HCT116 (cell line): ENCODE results near the gene MCRIP2. TPM values are rescaled to one million over a fixed set of nuclear protein-coding genes. Genes with fewer than 3 reads are reported as not detected.

Source experiments
- ATAC-seq: fragments of 200-7000 bp; cut with Tn5 transposase; 2 replicates; pipeline ENCODE4 v1.9.1; 2020; ENCODE audit warnings: mild to moderate bottlenecking, moderate library complexity
- BruUV-seq: library from RNA; stranded (reverse); fragments of 400-500 nt; replicated peaks from 2 replicates; lab custom pipeline; 2021; lab: Mats Ljungman, UMichigan
- CTCF ChIA-PET: fragments of 300-600 bp; sonication (Branson Sonifier 250); formaldehyde crosslinking; loops from one replicate; lab custom pipeline; 2021; ENCODE audit warnings: antibody characterized with exemption; lab: Charles Lee
- POLR2A ChIA-PET: fragments of 300-600, 350-600 bp; sonication (Branson Sonifier 250); formaldehyde crosslinking; loops from one replicate; lab custom pipeline; 2021; ENCODE audit warnings: antibody characterized with exemption; lab: Charles Lee
- RAD21 ChIA-PET, 2 experiments: fragments of 300-600 bp; sonication (Branson Sonifier 250); formaldehyde crosslinking; loops; one replicate each; lab custom pipeline; 2023; ENCODE audit warnings: low total read pairs in 2 of 2; ENCODE audit not compliant: uncharacterized antibody in 2 of 2, unreplicated experiment in 2 of 2, low non-redundant PET in 1 of 2; lab: Charles Lee
- DNase-seq: peaks from one replicate; pipeline ENCODE4 v3.0.0-alpha.2; 2010; ENCODE audit warnings: low read depth, low spot score
- H2AFZ ChIP-seq: fragments of 200-600 bp; shearing (Covaris generic), sonication (generic); 2 replicates; pipeline ENCODE4 v1.6.1; 2017; ENCODE audit warnings: low read depth, mixed run types, mixed read lengths, antibody characterized with exemption, low read length; ENCODE audit not compliant: poor library complexity, severe bottlenecking
- H3K27ac ChIP-seq: 2 replicates; pipeline ENCODE4 v1.5.1; 2012; ENCODE audit warnings: low read depth, low read length
- H3K27me3 ChIP-seq: fragments of 200-600 bp; sonication (generic); 2 replicates; pipeline ENCODE4 v1.6.1; 2016; ENCODE audit warnings: mixed run types, low read length, mixed read lengths; ENCODE audit not compliant: insufficient read depth
- H3K36me3 ChIP-seq, 2 experiments: fragments of 200-500 bp in 1 of 2; fragments of 200-600 bp in 1 of 2; sonication (Bioruptor generic) in 1 of 2; sonication (generic) in 1 of 2; 2 replicates each; pipeline versions ENCODE4 v1.5.1 to v1.6.1; 2014 to 2016; ENCODE audit warnings: low read length in 2 of 2, inconsistent platforms in 1 of 2, mixed read lengths in 1 of 2, mixed run types in 1 of 2; ENCODE audit not compliant: insufficient read depth in 2 of 2, control insufficient read depth in 1 of 2
- H3K4me1 ChIP-seq, 2 experiments: fragments of 200-600 bp in 1 of 2; sonication (generic) in 1 of 2; 2 replicates each; pipeline versions ENCODE4 v1.5.1 to v1.6.1; 2012 to 2017; ENCODE audit warnings: low read length in 2 of 2, inconsistent platforms in 1 of 2, mild to moderate bottlenecking in 1 of 2, mixed read lengths in 1 of 2, mixed run types in 1 of 2, moderate library complexity in 1 of 2; ENCODE audit not compliant: insufficient read depth in 2 of 2, control insufficient read depth in 1 of 2
- H3K4me2 ChIP-seq: fragments of 200-600 bp; sonication (generic); 2 replicates; pipeline ENCODE4 v1.6.1; 2017; ENCODE audit warnings: mixed run types, low read length, mixed read lengths
- H3K4me3 ChIP-seq, 2 experiments: fragments of 200-600 bp in 1 of 2; sonication (generic) in 1 of 2; replicated peaks in 1 of 2; 2 replicates each; pipeline ENCODE4 v1.5.1; 2011 to 2016; ENCODE audit warnings: low read length in 2 of 2, control low read depth in 1 of 2, low read depth in 1 of 2, mild to moderate bottlenecking in 1 of 2, mixed read lengths in 1 of 2, mixed run types in 1 of 2
- H3K79me2 ChIP-seq: fragments of 200-600 bp; sonication (generic); 2 replicates; pipeline ENCODE4 v1.6.1; 2017; ENCODE audit warnings: mild to moderate bottlenecking, mixed run types, low read length, moderate library complexity, mixed read lengths; ENCODE audit not compliant: insufficient read depth
- H3K9ac ChIP-seq: fragments of 200-600 bp; sonication (generic); 2 replicates; pipeline ENCODE4 v1.6.1; 2016; ENCODE audit warnings: low read length, mixed read lengths
- H3K9me2 ChIP-seq: fragments of 200-600 bp; sonication (generic), shearing (Covaris generic); 2 replicates; pipeline ENCODE4 v1.6.1; 2017; ENCODE audit warnings: mixed run types, mild to moderate bottlenecking, moderate library complexity; ENCODE audit not compliant: insufficient read depth
- H3K9me3 ChIP-seq, 2 experiments: fragments of 200-500 bp in 1 of 2; fragments of 200-600 bp in 1 of 2; sonication (Bioruptor generic) in 1 of 2; sonication (generic) in 1 of 2; 2 replicates each; pipeline ENCODE4 v1.6.1; 2014 to 2017; ENCODE audit warnings: low read length in 2 of 2, mixed read lengths in 2 of 2, inconsistent platforms in 1 of 2, low read depth in 1 of 2, mild to moderate bottlenecking in 1 of 2, mixed run types in 1 of 2, moderate library complexity in 1 of 2; ENCODE audit not compliant: control insufficient read depth in 1 of 2, insufficient read depth in 1 of 2
- H4K20me1 ChIP-seq: fragments of 200-600 bp; sonication (generic), shearing (Covaris generic); 2 replicates; pipeline ENCODE4 v1.6.1; 2017; ENCODE audit warnings: mixed run types, mild to moderate bottlenecking, moderate library complexity; ENCODE audit not compliant: insufficient read depth
- EGR1 ChIP-seq: IDR thresholded peaks from 2 replicates; pipeline ENCODE4 v1.6.1; 2012; ENCODE audit warnings: low read depth
- ELF1 ChIP-seq: IDR thresholded peaks from 2 replicates; pipeline ENCODE4 v1.6.1; 2012; ENCODE audit warnings: low read depth, borderline replicate concordance
- EZH2 ChIP-seq: fragments of 200-600 bp; sonication (generic); IDR thresholded peaks from 2 replicates; pipeline ENCODE4 v1.6.1; 2017; ENCODE audit warnings: antibody characterized with exemption, mixed run types
- EZH2phosphoT487 ChIP-seq: fragments of 200-600 bp; IDR thresholded peaks from 2 replicates; pipeline ENCODE4 v1.6.1; 2018; ENCODE audit warnings: antibody characterized with exemption, borderline replicate concordance
- JUND ChIP-seq: IDR thresholded peaks from 2 replicates; pipeline ENCODE4 v1.6.1; 2012
- SIN3A ChIP-seq: IDR thresholded peaks from 2 replicates; pipeline ENCODE4 v1.6.1; 2012; ENCODE audit warnings: low read depth
- YY1 ChIP-seq: IDR thresholded peaks from 2 replicates; pipeline ENCODE4 v1.6.1; 2011; ENCODE audit warnings: low read length, low read depth, moderate library complexity, mild to moderate bottlenecking; ENCODE audit not compliant: insufficient replicate concordance; ENCODE audit errors: extremely low read depth
- ZNF274 ChIP-seq: fragments of 200-500 bp; sonication (Bioruptor generic); IDR thresholded peaks from 2 replicates; pipeline ENCODE4 v1.6.1; 2014; ENCODE audit warnings: mild to moderate bottlenecking, low read depth, low read length, inconsistent platforms
- intact Hi-C: fragments of 100-400 bp; cut with micrococcal nuclease; formaldehyde crosslinking; loops from 2 replicates; pipeline ENCODE4 v1.10.0; 2022
- total RNA-seq: library from RNA; stranded (reverse); gene quantifications from one replicate; pipeline ENCODE4 v1.2.1, GENCODE V29; 2021; ENCODE audit not compliant: unreplicated experiment

The MCRIP2 gene
- total RNA-seq, 1 experiment from 2014 or later = 34.9 TPM

- DNase-seq (no peak), ATAC-seq (no peak)
- H3K79me2 ChIP-seq = peaks cover 42% of the 10 kb centered on the region
- no peaks in the 10 kb centered on the region for H3K27me3 ChIP-seq
- intact Hi-C loops = no loop called here
- RAD21 ChIA-PET = no interaction called here
- CTCF ChIA-PET = interaction anchor here (0.9 to 1.4 kb wide), 2 partner anchors 9 to 417 kb away, joined by 3 to 6 read pairs; no protein-coding TSS in a partner anchor
- no peaks in the 10 kb centered on the region for H3K9me2 ChIP-seq
- H3K4me2 ChIP-seq = 0 out of 2 replicates have a peak overlapping the region, but pooled peaks have one; percentile 97
- H3K9ac ChIP-seq = no peak overlapping the region
- H3K4me3 ChIP-seq = no peak overlapping the region
- no TSS peak for BruUV-seq
- peak overlapping the region; percentile 0; the same call in 1 of the 2 replicates for H3K27ac ChIP-seq
- peaks cover 0 to 26% of the 10 kb centered on the region in 2 experiments; a peak in 2 of 4 replicates for H3K36me3 ChIP-seq
- POLR2A ChIA-PET = no interaction called here
- H3K4me1 ChIP-seq = peaks cover 21 to 59% of the 10 kb centered on the region in 2 experiments
- no peaks in the 10 kb centered on the region for H3K9me3 ChIP-seq
- H2AFZ ChIP-seq = no peak overlapping the region
- TF ChIP-seq ZNF274 = no peak
- TF ChIP-seq EGR1 = no peak
- no peak for TF ChIP-seq YY1
- H4K20me1 ChIP-seq = no peaks in the 10 kb centered on the region
These were observed 45.0 kb downstream of the MCRIP2 start for GRCh38 chr16:686459-687260.

- DNase-seq (no peak), ATAC-seq (no peak)
- Histone ChIP-seq H3K27ac (no peak overlapping the region), H3K4me2 (no peak overlapping the region), H3K79me2 (peaks cover 34% of the 10 kb centered on the region), H3K27me3 (no peaks in the 10 kb centered on the region), H3K9me2 (no peaks in the 10 kb centered on the region), H3K9me3 (no peaks in the 10 kb centered on the region), H3K4me3 (no peak overlapping the region), H3K4me1 (peaks cover 16 to 50% of the 10 kb centered on the region in 2 experiments), H2AFZ (no peak overlapping the region), H3K9ac (no peak overlapping the region), H4K20me1 (no peaks in the 10 kb centered on the region), H3K36me3 (peaks cover 0 to 17% of the 10 kb centered on the region in 2 experiments; a peak in 2 of 4 replicates)
- BruUV-seq = no TSS peak
- intact Hi-C loops = no loop called here
- RAD21 ChIA-PET = no interaction called here
- CTCF ChIA-PET = no interaction called here
- POLR2A ChIA-PET = no interaction called here
- TF ChIP-seq JUND (no peak), EZH2phosphoT487 (no peak), SIN3A (no peak), EZH2 (no peak), ELF1 (no peak), ZNF274 (no peak)
These were observed 45.9 kb downstream of the MCRIP2 start for GRCh38 chr16:687499-687898.
